Neuronal stem cell (in vitro differentiated cells): Measurements from ENCODE around the gene MAP4.
"Not testable (repeated sequence)": the region's sequence is repeated elsewhere in the genome, so short reads cannot be mapped to it uniquely, and the experiment has no call there.

Experiments used
- DNase-seq: peaks from one replicate; pipeline ENCODE4 v3.0.0-alpha.2; 2013; ENCODE audit warnings: low spot score
- H2AFZ ChIP-seq: one replicate; pipeline ENCODE4 v1.6.1; 2013; ENCODE audit warnings: mild to moderate bottlenecking, low read length, inconsistent platforms
- H2AK5ac ChIP-seq: 2 replicates; pipeline ENCODE4 v1.6.1; 2013; ENCODE audit warnings: low read depth, mild to moderate bottlenecking, inconsistent platforms, low read length, moderate library complexity, mixed read lengths
- H2BK120ac ChIP-seq: 2 replicates; pipeline ENCODE4 v1.6.1; 2013; ENCODE audit warnings: low read depth, mild to moderate bottlenecking, inconsistent platforms, low read length, moderate library complexity, mixed read lengths
- H2BK12ac ChIP-seq: one replicate; pipeline ENCODE4 v1.6.1; 2013; ENCODE audit warnings: low read length, inconsistent platforms
- H2BK15ac ChIP-seq: 2 replicates; pipeline ENCODE4 v1.6.1; 2013; ENCODE audit warnings: mild to moderate bottlenecking, low read length, inconsistent platforms, mixed read lengths
- H2BK5ac ChIP-seq: one replicate; pipeline ENCODE4 v1.6.1; 2013; ENCODE audit warnings: inconsistent platforms, mild to moderate bottlenecking, low read length, moderate library complexity
- H3K14ac ChIP-seq: one replicate; pipeline ENCODE4 v1.6.1; 2013; ENCODE audit warnings: low read length, inconsistent platforms
- H3K18ac ChIP-seq: 2 replicates; pipeline ENCODE4 v1.6.1; 2013; ENCODE audit warnings: low read length, inconsistent platforms
- H3K23ac ChIP-seq: 2 replicates; pipeline ENCODE4 v1.6.1; 2013; ENCODE audit warnings: low read depth, mild to moderate bottlenecking, mixed read lengths, low read length, inconsistent platforms; ENCODE audit not compliant: poor library complexity
- H3K27ac ChIP-seq: replicated peaks from 3 replicates; pipeline ENCODE4 v1.5.1; 2013; ENCODE audit warnings: low read length, inconsistent platforms
- H3K27me3 ChIP-seq, 3 experiments: 2 replicates each; pipeline ENCODE4 v1.6.1; 2013; ENCODE audit warnings: low read length in 3 of 3, mild to moderate bottlenecking in 2 of 3, inconsistent platforms in 1 of 3, low read depth in 1 of 3, mixed read lengths in 1 of 3, moderate library complexity in 1 of 3; ENCODE audit not compliant: control insufficient read depth in 3 of 3, insufficient read depth in 3 of 3
- H3K36me3 ChIP-seq, 2 donors: replicated peaks in 1 of 2; 2 replicates each; pipeline ENCODE4 v1.6.1; 2013; ENCODE audit warnings: low read length in 2 of 2; ENCODE audit not compliant: control insufficient read depth in 2 of 2, insufficient read depth in 2 of 2
- H3K4ac ChIP-seq: 2 replicates; pipeline ENCODE4 v1.6.1; 2013; ENCODE audit warnings: inconsistent platforms, mild to moderate bottlenecking, low read length, moderate library complexity
- H3K4me1 ChIP-seq, 2 donors: 1 replicate in 1 of 2; 2 replicates in 1 of 2; pipeline ENCODE4 v1.6.1; 2013; ENCODE audit warnings: low read length in 2 of 2, low read depth in 1 of 2; ENCODE audit not compliant: control insufficient read depth in 2 of 2, insufficient read depth in 1 of 2
- H3K4me2 ChIP-seq: one replicate; pipeline ENCODE4 v1.6.1; 2013; ENCODE audit warnings: mild to moderate bottlenecking, low read length, inconsistent platforms; ENCODE audit not compliant: insufficient read depth, poor library complexity, severe bottlenecking
- H3K4me3 ChIP-seq, 2 donors: 2 replicates each; pipeline ENCODE4 v1.5.1; 2013; ENCODE audit warnings: low read length in 2 of 2, mild to moderate bottlenecking in 2 of 2, inconsistent platforms in 1 of 2, moderate library complexity in 1 of 2
- H3K79me1 ChIP-seq: one replicate; pipeline ENCODE4 v1.6.1; 2013; ENCODE audit warnings: low read depth, mild to moderate bottlenecking, inconsistent platforms, low read length, moderate library complexity
- H3K9ac ChIP-seq: one replicate; pipeline ENCODE4 v1.6.1; 2013; ENCODE audit warnings: mild to moderate bottlenecking, low read depth, low read length, inconsistent platforms; ENCODE audit not compliant: poor library complexity
- H3K9me3 ChIP-seq, 2 donors: replicated peaks in 1 of 2; 2 replicates each; pipeline versions ENCODE3 to v1.6.1; 2013; ENCODE audit warnings: low read length in 2 of 2, mild to moderate bottlenecking in 2 of 2, inconsistent platforms in 1 of 2, low read depth in 1 of 2, mixed read lengths in 1 of 2, moderate library complexity in 1 of 2; ENCODE audit not compliant: control insufficient read depth in 2 of 2, insufficient read depth in 1 of 2
- H4K8ac ChIP-seq: one replicate; pipeline ENCODE4 v1.6.1; 2013; ENCODE audit warnings: low read depth, mild to moderate bottlenecking, inconsistent platforms, low read length, moderate library complexity
- H4K91ac ChIP-seq: one replicate; pipeline ENCODE4 v1.6.1; 2013; ENCODE audit warnings: low read length, low read depth, mild to moderate bottlenecking, inconsistent platforms; ENCODE audit not compliant: poor library complexity
- WGBS, 2 donors: extraction: QIAGEN DNeasy Blood & Tissue Kit; methylation state at CpG; one replicate each; pipeline ENCODE4 v1.1.7; 2013; ENCODE audit warnings: missing lambda C conversion rate in 2 of 2, mixed read lengths in 1 of 2; ENCODE audit not compliant: insufficient read length in 2 of 2, insufficient replicate concordance in 1 of 2; ENCODE audit errors: extremely low coverage in 2 of 2; 5-methylcytosine and 5-hydroxymethylcytosine counted together

The MAP4 gene

GRCh38 chr3:48006794-48007193, 9.4 kb downstream of the MAP4 start:
- not testable (repeated sequence) for H3K27ac ChIP-seq, DNase-seq, H2BK120ac ChIP-seq, H3K23ac ChIP-seq, H2AFZ ChIP-seq, H4K91ac ChIP-seq, H3K4me1 ChIP-seq, H4K8ac ChIP-seq, H3K4me3 ChIP-seq, H2BK12ac ChIP-seq, H2BK15ac ChIP-seq, H3K79me1 ChIP-seq, H2AK5ac ChIP-seq, H3K4ac ChIP-seq, H3K14ac ChIP-seq, H3K18ac ChIP-seq, H3K4me2 ChIP-seq, H3K27me3 ChIP-seq, H3K9ac ChIP-seq, H2BK5ac ChIP-seq, H3K9me3 ChIP-seq
- H3K36me3 ChIP-seq, result peaks cover 3 to 13% of the 10 kb centered on the region in 2 donors
- WGBS, 2 donors, result no CpG with 5 or more reads among the region's 4 CpGs

- H3K36me3 ChIP-seq, result peaks cover 3 to 13% of the 10 kb centered on the region in 2 donors
- no CpG with 5 or more reads among the region's 5 CpGs for WGBS, 2 donors
- H3K23ac ChIP-seq, result no peak overlapping the region
- no peak overlapping the region for H3K4me2 ChIP-seq
- no peak overlapping the region for H3K4me3 ChIP-seq
- no peak overlapping the region for H2BK12ac ChIP-seq
- DNase-seq, result no peak
- no peak overlapping the region for H2AK5ac ChIP-seq
- H3K27me3 ChIP-seq, result no peaks in the 10 kb centered on the region
- no peak overlapping the region for H4K8ac ChIP-seq
- no peak overlapping the region for H3K9ac ChIP-seq
- H3K4ac ChIP-seq, result no peak overlapping the region
- H2BK15ac ChIP-seq, result no peak overlapping the region
- no peak overlapping the region for H3K18ac ChIP-seq
- H3K9me3 ChIP-seq, result no peaks in the 10 kb centered on the region
- no peak overlapping the region for H3K14ac ChIP-seq
- H3K4me1 ChIP-seq, result peaks cover 0 to 2% of the 10 kb centered on the region in 2 donors
- H4K91ac ChIP-seq, result no peak overlapping the region
- H3K27ac ChIP-seq, result no peak overlapping the region
- no peak overlapping the region for H2BK120ac ChIP-seq
- no peaks in the 10 kb centered on the region for H3K79me1 ChIP-seq
- no peak overlapping the region for H2BK5ac ChIP-seq
- H2AFZ ChIP-seq, result no peak overlapping the region
These were observed 11.5 kb downstream of the MAP4 start for GRCh38 chr3:48004694-48005093.

GRCh38 chr3:48002787-48003186, 13.4 kb downstream of the MAP4 start:
- Histone ChIP-seq H3K9me3 (peaks cover 0 to 3% of the 10 kb centered on the region in 2 donors), H2BK5ac (no peak overlapping the region), H2AK5ac (no peak overlapping the region), H3K4ac (no peak overlapping the region), H3K27ac (no peak overlapping the region), H3K4me3 (no peak overlapping the region), H3K9ac (no peak overlapping the region), H2BK12ac (no peak overlapping the region), H2BK15ac (no peak overlapping the region), H2AFZ (no peak overlapping the region), H4K8ac (no peak overlapping the region), H2BK120ac (no peak overlapping the region), H3K36me3 (peaks cover 0 to 12% of the 10 kb centered on the region in 2 donors), H3K4me2 (no peak overlapping the region), H3K14ac (no peak overlapping the region), H3K79me1 (no peaks in the 10 kb centered on the region), H3K4me1 (peaks cover 0 to 4% of the 10 kb centered on the region in 2 donors), H4K91ac (no peak overlapping the region), H3K27me3 (no peaks in the 10 kb centered on the region), H3K23ac (no peak overlapping the region), H3K18ac (no peak overlapping the region)
- no CpG with 5 or more reads among the region's 5 CpGs for WGBS, 2 donors
- no peak for DNase-seq

- H3K4me3 ChIP-seq, result no peak overlapping the region
- H3K23ac ChIP-seq, result no peak overlapping the region
- no peak overlapping the region for H2BK5ac ChIP-seq
- H3K27ac ChIP-seq, result no peak overlapping the region
- no peak overlapping the region for H2BK12ac ChIP-seq
- H3K4me2 ChIP-seq, result no peak overlapping the region
- peaks cover 0 to 17% of the 10 kb centered on the region in 2 donors for H3K36me3 ChIP-seq
- no peak overlapping the region for H2AFZ ChIP-seq
- H4K8ac ChIP-seq, result no peak overlapping the region
- H4K91ac ChIP-seq, result no peak overlapping the region
- no peak overlapping the region for H3K14ac ChIP-seq
- H3K27me3 ChIP-seq, result no peaks in the 10 kb centered on the region
- H2BK120ac ChIP-seq, result no peak overlapping the region
- DNase-seq, result no peak
- H3K4me1 ChIP-seq, result peaks cover 0 to 4% of the 10 kb centered on the region in 2 donors
- no peak overlapping the region for H3K4ac ChIP-seq
- H2AK5ac ChIP-seq, result no peak overlapping the region
- H3K9me3 ChIP-seq, result peaks cover 0 to 7% of the 10 kb centered on the region in 2 donors
- WGBS, 2 donors, result no CpG with 5 or more reads among the region's 4 CpGs
- H2BK15ac ChIP-seq, result no peak overlapping the region
- H3K79me1 ChIP-seq, result no peaks in the 10 kb centered on the region
- no peak overlapping the region for H3K9ac ChIP-seq
- H3K18ac ChIP-seq, result no peak overlapping the region
These were observed 14.2 kb downstream of the MAP4 start for GRCh38 chr3:48001991-48002390.
